Osteocyte (in vitro differentiated cells): ENCODE results near the gene FOXO6. TPM values are rescaled to one million over a fixed set of nuclear protein-coding genes. Genes with fewer than 3 reads are reported as not detected.
A peak's percentile ranks its signal among the peaks of the same experiment; 100 is the strongest.

Experiments
- DNase-seq: peaks from one replicate; pipeline ENCODE4 v3.0.0; 2021; ENCODE audit warnings: mixed read lengths; ENCODE audit not compliant: unreplicated experiment; ENCODE audit errors: extremely low spot score
- H3K27ac Mint-ChIP-seq: one replicate; pipeline ENCODE4 v1.8.0; 2021; ENCODE audit warnings: mild to moderate bottlenecking, mixed read lengths; ENCODE audit not compliant: unreplicated experiment
- H3K27me3 Mint-ChIP-seq: one replicate; pipeline ENCODE4 v1.8.0; 2021; ENCODE audit warnings: mixed read lengths; ENCODE audit not compliant: unreplicated experiment
- H3K36me3 Mint-ChIP-seq: one replicate; pipeline ENCODE4 v1.8.0; 2021; ENCODE audit warnings: mixed read lengths; ENCODE audit not compliant: unreplicated experiment
- H3K4me1 Mint-ChIP-seq: one replicate; pipeline ENCODE4 v1.8.0; 2021; ENCODE audit warnings: mixed read lengths; ENCODE audit not compliant: unreplicated experiment
- H3K4me3 Mint-ChIP-seq: one replicate; pipeline ENCODE4 v1.8.0; 2021; ENCODE audit warnings: mild to moderate bottlenecking, moderate library complexity, mixed read lengths; ENCODE audit not compliant: unreplicated experiment
- H3K9me3 Mint-ChIP-seq: one replicate; pipeline ENCODE4 v1.8.0; 2021; ENCODE audit warnings: mixed read lengths; ENCODE audit not compliant: unreplicated experiment
- CTCF ChIP-seq: fragments of 200-600 bp; sonication (generic); IDR thresholded peaks from 2 replicates; pipeline ENCODE4 v1.5.0; 2021; ENCODE audit warnings: antibody characterized with exemption, mild to moderate bottlenecking, moderate library complexity
- total RNA-seq: library from RNA; stranded (reverse); gene quantifications from 2 replicates; pipeline ENCODE4 v1.2.1, GENCODE V29; 2021

Gene FOXO6
- total RNA-seq, 1 donor from 2014 or later: 0.99 TPM

- H3K27me3 Mint-ChIP-seq: no peaks in the 10 kb centered on the region
- no peak overlapping the region for H3K27ac Mint-ChIP-seq
- no peak for DNase-seq
- TF ChIP-seq CTCF: peak; percentile 8
- H3K9me3 Mint-ChIP-seq: no peaks in the 10 kb centered on the region
- peaks cover 28% of the 10 kb centered on the region for H3K4me1 Mint-ChIP-seq
- H3K4me3 Mint-ChIP-seq: no peak overlapping the region
- H3K36me3 Mint-ChIP-seq: no peaks in the 10 kb centered on the region
Measured at GRCh38 chr1:41417335-41417682, 56.1 kb downstream of the FOXO6 start.

GRCh38 chr1:41417746-41418145 lies 56.5 kb downstream of the FOXO6 start:
- no peak overlapping the region for H3K4me3 Mint-ChIP-seq
- no peak for DNase-seq
- no peak for TF ChIP-seq CTCF
- H3K36me3 Mint-ChIP-seq: no peaks in the 10 kb centered on the region
- H3K9me3 Mint-ChIP-seq: no peaks in the 10 kb centered on the region
- H3K27me3 Mint-ChIP-seq: no peaks in the 10 kb centered on the region
- H3K4me1 Mint-ChIP-seq: peaks cover 28% of the 10 kb centered on the region
- H3K27ac Mint-ChIP-seq: no peak overlapping the region

- Mint-ChIP-seq H3K9me3 (no peaks in the 10 kb centered on the region), H3K4me1 (peaks cover 28% of the 10 kb centered on the region), H3K27ac (peak overlapping the region; percentile 58), H3K36me3 (no peaks in the 10 kb centered on the region), H3K27me3 (no peaks in the 10 kb centered on the region), H3K4me3 (no peak overlapping the region)
- peak; percentile 24 for TF ChIP-seq CTCF
- peak; percentile 91 for DNase-seq
Measured at GRCh38 chr1:41418857-41419583, 57.8 kb downstream of the FOXO6 start.

GRCh38 chr1:41419584-41420295 lies 58.5 kb downstream of the FOXO6 start:
- TF ChIP-seq CTCF: no peak
- no peaks in the 10 kb centered on the region for H3K27me3 Mint-ChIP-seq
- no peak for DNase-seq
- no peak overlapping the region for H3K4me3 Mint-ChIP-seq
- H3K4me1 Mint-ChIP-seq: peaks cover 28% of the 10 kb centered on the region
- no peaks in the 10 kb centered on the region for H3K36me3 Mint-ChIP-seq
- H3K9me3 Mint-ChIP-seq: no peaks in the 10 kb centered on the region
- H3K27ac Mint-ChIP-seq: peak overlapping the region; percentile 34

- no peak overlapping the region for H3K27ac Mint-ChIP-seq
- H3K4me1 Mint-ChIP-seq: peaks cover 28% of the 10 kb centered on the region
- H3K36me3 Mint-ChIP-seq: no peaks in the 10 kb centered on the region
- no peaks in the 10 kb centered on the region for H3K9me3 Mint-ChIP-seq
- TF ChIP-seq CTCF: no peak
- H3K27me3 Mint-ChIP-seq: no peaks in the 10 kb centered on the region
- no peak for DNase-seq
- no peak overlapping the region for H3K4me3 Mint-ChIP-seq
Measured at GRCh38 chr1:41420351-41420750, 59.1 kb downstream of the FOXO6 start.
